Measurements from ENCODE around the gene PLD1.

The PLD1 gene

GRCh38 chr3:171744158-171744741, 66.0 kb downstream of the PLD1 start:
- DNase-seq, result no peak

DNA sequence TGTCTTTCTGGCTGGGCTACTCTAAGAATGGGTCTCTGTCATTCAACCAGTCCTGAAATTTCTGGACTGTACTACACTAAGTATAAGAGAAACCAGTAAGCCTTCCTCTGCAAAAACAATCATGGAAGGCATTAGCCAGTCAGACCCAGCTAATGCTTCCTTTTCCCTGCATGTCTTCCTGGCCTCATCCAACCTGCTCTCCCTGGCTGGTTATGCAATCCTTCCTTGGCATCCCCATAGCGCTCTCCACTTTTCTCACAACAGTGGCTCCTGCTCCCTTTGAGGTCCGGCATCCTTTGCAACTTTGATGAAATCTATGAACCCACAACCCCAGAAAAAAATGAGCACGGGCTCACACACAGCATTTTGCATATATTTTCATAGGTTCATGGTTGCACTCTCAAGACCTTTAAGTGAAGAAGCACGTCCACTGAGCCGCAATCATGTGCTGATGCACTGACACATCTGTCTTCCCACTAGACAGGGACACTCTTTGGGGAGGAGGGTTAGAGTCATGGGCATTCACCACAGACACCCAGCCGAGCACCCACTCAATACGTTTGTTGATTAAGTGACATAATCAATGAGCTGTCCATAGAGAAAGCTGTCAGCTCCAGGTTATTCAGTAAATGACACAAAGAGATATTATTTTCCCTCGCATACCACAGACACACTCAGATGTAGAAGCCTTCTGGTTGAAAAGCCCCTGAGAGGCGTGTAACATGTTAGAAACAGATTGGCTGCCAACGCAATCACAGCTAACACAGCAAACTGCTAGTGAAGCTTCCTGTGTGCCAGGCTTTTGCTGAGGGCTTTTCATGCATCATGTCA, 66.7 kb downstream of the PLD1 start:
- no peak for DNase-seq

GRCh38 chr3:171741377-171741776, 68.9 kb downstream of the PLD1 start:
- DNase-seq, result no peak

- no peak for DNase-seq
Measured at GRCh38 chr3:171736556-171736955, 73.7 kb downstream of the PLD1 start.

DNA sequence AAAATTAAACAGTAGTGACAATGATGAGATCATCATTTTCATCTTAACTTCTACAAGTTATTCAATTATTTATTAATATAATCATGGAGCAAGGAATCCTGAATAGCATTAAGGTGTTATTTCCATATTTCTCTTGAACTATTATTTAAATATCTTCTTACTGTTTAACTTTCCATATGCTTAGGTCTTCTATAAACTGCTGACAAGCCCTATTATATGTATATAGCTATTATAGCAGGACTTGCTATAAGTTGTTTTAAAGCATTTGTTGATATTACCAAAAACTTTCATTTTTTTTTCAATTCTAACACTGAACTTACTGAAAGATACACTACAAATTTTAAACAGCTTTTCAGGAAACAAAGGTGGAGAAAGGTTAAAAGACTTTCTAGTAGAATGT, 76.7 kb downstream of the PLD1 start:
- DNase-seq, result no peak

GRCh38 chr3:171732756-171733155, 77.5 kb downstream of the PLD1 start:
- no peak for DNase-seq

GRCh38 chr3:171731691-171732090, 78.6 kb downstream of the PLD1 start:
- DNase-seq, result no peak

DNA sequence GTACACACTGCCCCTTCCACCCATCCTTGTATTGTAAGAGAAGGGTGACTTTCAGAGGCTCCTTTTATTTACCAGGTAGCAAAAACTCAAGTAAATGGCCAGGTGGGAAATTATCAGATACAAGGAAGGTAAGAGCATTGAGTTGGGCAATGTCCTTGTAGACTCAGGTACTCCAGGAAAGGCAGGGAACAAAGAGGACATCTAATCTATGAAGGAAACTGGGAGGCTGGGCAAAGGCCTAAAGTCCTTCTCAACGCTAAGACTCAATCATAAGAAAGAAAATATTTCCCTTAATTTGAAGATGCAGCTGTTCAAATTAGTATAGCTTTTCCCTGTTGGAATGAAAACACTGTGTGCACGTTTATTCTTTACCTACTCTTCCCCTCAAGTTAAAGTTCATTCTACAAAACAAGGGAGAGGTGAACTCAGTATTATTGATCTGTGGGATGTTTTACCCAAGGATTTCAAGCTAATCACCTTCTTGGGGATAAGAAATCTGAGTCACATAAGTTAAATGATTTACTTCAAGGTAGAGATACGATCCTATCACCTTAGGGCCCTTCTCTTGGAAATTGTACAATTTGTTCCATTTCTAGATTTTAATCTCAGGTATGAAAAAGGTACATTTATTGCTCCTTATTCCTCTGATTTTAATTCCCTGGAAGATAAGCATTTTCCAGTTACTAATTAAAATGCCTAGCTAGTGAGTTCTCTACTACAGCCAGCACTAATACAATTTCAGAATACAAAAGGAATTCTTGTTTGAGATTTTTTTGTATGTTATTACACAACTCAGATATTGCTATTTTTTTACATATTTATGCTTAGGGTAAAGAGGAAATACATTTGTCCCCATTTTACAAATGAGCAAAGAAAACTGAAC, 80.6 kb downstream of the PLD1 start:
- DNase-seq, result no peak

GRCh38 chr3:171727288-171727687, 83.0 kb downstream of the PLD1 start:
- no peak for DNase-seq

DNA sequence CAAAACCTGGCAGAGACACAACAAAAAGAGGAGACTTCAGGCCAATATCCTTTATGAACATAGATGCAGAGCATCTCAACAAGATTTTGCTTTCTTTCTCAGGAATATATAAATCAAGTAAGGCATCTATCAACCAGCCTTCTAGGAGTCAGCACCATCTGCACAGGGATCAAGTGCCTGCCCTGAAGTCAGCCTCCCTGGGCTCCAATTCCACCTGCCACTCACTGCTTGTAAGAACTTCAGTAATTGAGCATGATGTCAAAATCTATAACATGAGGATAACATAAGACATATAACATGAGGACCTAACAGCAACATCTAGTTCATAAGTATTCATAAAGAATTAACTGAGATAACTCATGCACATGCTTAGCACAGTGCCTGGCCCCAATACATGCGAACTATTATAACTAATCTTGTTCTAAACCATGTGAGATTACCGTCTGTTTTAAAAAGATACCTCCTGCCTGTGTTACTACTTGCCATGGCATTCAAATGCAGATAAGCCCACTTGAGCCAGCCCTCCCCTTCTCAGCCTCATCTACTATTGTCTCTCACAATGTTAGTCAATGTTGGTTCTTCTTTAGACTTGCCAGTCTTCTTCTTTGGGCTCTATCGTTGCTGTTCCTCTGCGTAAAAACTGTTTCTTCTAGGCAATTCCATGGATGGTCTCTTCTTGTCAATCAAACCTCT, 91.6 kb downstream of the PLD1 start:
- no peak for DNase-seq

DNA sequence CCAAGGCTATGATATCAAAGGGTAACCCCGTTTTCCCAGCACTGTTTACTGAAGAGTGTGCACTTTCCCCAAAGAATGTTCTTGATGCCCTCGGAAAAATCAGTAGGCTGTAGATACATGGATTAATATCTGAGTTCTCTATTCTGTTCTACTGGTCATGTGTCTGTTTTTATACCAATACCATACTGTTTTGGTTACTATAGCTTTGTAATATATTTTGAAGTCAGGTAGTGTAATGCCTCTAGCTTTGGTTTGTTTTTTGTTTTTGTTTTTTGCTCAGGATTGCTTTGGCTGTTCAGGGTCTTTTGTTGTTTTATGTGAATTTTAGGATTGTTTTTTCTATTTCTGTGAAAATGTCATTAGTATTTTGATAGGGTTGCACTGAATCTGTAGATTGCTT, 95.1 kb downstream of the PLD1 start:
- no peak for DNase-seq

DNA sequence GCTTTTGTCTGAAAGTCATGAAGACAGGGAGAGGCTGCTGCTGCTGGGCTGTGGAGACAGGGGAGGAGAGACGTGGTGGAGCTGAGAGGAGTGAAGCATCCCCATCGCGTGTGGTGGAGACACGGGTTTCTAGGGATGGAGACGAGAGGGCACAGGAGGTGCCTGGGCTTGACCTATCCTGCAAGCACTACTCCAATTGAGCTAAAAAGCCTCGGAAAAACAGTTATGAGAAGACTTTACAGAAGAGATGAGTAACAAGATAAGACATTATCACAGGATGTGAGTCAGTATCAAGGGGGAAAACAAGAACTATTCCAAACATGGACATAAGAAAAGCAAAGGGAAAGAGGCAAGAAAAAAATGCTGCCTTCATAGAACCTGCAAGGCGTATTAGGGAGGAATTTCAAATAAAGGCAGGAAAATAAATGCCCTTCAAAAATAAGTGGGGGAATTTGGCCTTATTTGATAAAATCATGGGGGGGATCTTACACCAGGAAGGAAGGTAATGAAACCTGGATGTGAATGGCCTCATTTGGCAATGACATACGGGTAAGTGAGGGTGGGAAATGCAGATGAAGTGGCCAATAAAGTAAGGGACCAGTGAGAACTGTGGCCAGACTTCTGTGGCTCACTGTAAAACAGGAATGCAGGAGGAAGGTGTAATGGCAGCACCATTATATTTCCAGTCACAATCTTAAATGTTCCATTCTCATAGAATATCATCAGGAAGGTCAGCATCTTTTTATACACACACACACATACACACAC, 97.9 kb downstream of the PLD1 start:
- no peak for DNase-seq

- no peak for DNase-seq
Measured at GRCh38 chr3:171711461-171712170, 98.7 kb downstream of the PLD1 start.

- DNase-seq, result no peak
Measured at GRCh38 chr3:171710359-171710758, 99.9 kb downstream of the PLD1 start.

DNA sequence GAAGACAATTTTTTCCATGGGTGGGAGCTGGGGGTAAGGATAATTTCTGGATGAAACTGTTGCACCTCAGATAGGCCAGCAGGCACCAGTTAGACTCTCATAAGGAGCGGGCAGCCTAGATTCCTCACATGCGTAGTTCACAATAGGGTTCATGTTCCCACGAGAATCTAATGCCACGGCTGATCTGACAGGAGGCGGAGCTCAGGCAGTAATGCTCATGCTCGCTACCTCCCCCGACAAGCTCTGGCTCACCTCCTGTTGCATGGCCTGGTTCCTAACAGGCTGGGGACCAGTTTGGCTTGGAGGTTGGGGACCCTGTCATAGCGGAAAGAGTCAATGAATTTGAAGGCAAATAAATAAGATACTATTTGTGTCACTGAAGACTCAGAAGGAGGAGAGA, 105.5 kb downstream of the PLD1 start:
- DNase-seq, result no peak

DNA sequence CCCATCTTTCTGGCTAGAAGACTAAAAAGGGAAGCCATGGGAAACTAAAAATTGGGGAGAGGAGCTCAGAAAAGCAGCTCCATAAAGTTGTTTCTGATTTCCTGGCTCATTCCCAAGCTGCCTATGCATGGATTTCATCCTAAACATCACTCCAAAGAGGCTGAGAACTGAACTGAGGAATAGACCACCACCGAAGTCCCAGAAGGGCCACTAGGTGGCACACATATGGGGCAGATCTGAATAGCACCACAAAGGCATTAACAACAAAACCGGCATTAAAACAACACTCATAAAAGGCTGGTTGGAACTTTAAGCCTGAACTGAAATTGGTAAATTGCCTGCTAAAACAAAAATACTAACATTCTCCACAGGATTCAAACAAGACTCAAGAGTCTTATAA, 106.3 kb downstream of the PLD1 start:
- DNase-seq, result no peak

GRCh38 chr3:171703144-171703543, 107.1 kb downstream of the PLD1 start:
- no peak for DNase-seq

- no peak for DNase-seq
Measured at GRCh38 chr3:171700653-171701052, 109.6 kb downstream of the PLD1 start.

DNA sequence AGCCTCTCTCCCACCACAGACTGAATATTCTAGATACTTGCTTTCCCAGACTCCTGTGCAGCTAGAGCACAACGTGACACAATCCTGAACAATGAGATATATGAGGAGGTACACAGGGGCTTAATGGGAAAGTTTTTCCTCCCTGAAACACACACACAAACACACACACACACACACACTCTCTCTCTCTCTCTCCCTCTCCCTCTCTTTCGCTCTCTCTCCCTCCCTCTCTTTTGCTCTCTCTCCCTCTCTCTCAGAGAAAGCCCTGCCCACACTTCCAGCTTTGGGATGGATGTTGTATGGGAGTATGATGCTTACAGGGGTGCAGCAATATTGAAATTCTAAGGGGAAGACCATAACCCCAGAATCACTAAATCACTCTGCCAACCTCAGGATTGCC, 110.1 kb downstream of the PLD1 start:
- DNase-seq, result no peak

GRCh38 chr3:171699601-171700000, 110.7 kb downstream of the PLD1 start:
- no peak for DNase-seq

- DNase-seq, result no peak
Measured at GRCh38 chr3:171696805-171697204, 113.5 kb downstream of the PLD1 start.

GRCh38 chr3:171695426-171695825, 114.9 kb downstream of the PLD1 start:
- no peak for DNase-seq
